ENCODE results near the gene TECTB. TPM values are rescaled to one million over a fixed set of nuclear protein-coding genes. Genes with fewer than 3 reads are reported as not detected.

The TECTB gene
- total RNA-seq, 1 donor from 2014 or later = not detected

- Mint-ChIP-seq H3K27me3 (ENCODE audit: low read depth) (peaks cover 17% of the 10 kb centered on the region), H3K27ac (no peak overlapping the region), H3K36me3 (no peaks in the 10 kb centered on the region), H3K4me1 (no peaks in the 10 kb centered on the region), H3K9me3 (no peaks in the 10 kb centered on the region), H3K4me3 (no peak overlapping the region)
- DNase-seq (ENCODE audit: low spot score in 2 of 2, unreplicated experiment in 2 of 2) = no peak
- TF ChIP-seq, protein P1, sequence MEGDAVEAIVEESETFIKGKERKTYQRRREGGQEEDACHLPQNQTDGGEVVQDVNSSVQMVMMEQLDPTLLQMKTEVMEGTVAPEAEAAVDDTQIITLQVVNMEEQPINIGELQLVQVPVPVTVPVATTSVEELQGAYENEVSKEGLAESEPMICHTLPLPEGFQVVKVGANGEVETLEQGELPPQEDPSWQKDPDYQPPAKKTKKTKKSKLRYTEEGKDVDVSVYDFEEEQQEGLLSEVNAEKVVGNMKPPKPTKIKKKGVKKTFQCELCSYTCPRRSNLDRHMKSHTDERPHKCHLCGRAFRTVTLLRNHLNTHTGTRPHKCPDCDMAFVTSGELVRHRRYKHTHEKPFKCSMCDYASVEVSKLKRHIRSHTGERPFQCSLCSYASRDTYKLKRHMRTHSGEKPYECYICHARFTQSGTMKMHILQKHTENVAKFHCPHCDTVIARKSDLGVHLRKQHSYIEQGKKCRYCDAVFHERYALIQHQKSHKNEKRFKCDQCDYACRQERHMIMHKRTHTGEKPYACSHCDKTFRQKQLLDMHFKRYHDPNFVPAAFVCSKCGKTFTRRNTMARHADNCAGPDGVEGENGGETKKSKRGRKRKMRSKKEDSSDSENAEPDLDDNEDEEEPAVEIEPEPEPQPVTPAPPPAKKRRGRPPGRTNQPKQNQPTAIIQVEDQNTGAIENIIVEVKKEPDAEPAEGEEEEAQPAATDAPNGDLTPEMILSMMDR (IDR thresholded peaks at IDR 0.05; ENCODE audit: unreplicated experiment) = no peak
Observed at GRCh38 chr10:112290054-112290373, 6.8 kb downstream of the TECTB start.

DNA sequence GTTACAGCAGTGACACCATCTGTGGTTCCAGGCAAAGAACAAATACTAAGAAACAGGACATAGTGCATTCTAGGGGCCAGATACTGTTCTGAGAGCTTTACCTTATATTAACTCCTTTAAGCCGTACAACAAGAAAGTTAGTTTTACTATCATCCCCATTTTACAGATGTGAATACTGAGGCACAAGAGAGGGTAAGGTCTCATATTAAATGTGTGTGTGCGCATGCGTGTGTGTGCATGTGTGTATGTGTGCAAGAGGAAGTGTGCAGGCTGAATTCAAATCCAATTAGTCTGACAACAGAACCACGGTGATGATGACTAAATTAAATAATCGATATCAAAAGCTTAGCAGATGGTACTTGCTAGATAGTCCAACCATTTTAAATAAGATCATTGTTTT lies 11.0 kb downstream of the TECTB start:
- no peak overlapping the region for H3K4me3 Mint-ChIP-seq
- peaks cover 3% of the 10 kb centered on the region for H3K4me1 Mint-ChIP-seq
- no peak for DNase-seq (ENCODE audit: low spot score in 2 of 2, unreplicated experiment in 2 of 2)
- H3K27me3 Mint-ChIP-seq (ENCODE audit: low read depth) = peaks cover 5% of the 10 kb centered on the region
- TF ChIP-seq, protein P1 (IDR thresholded peaks at IDR 0.05; ENCODE audit: unreplicated experiment) = no peak
- no peak overlapping the region for H3K27ac Mint-ChIP-seq
- no peaks in the 10 kb centered on the region for H3K36me3 Mint-ChIP-seq
- H3K9me3 Mint-ChIP-seq = no peaks in the 10 kb centered on the region

DNA sequence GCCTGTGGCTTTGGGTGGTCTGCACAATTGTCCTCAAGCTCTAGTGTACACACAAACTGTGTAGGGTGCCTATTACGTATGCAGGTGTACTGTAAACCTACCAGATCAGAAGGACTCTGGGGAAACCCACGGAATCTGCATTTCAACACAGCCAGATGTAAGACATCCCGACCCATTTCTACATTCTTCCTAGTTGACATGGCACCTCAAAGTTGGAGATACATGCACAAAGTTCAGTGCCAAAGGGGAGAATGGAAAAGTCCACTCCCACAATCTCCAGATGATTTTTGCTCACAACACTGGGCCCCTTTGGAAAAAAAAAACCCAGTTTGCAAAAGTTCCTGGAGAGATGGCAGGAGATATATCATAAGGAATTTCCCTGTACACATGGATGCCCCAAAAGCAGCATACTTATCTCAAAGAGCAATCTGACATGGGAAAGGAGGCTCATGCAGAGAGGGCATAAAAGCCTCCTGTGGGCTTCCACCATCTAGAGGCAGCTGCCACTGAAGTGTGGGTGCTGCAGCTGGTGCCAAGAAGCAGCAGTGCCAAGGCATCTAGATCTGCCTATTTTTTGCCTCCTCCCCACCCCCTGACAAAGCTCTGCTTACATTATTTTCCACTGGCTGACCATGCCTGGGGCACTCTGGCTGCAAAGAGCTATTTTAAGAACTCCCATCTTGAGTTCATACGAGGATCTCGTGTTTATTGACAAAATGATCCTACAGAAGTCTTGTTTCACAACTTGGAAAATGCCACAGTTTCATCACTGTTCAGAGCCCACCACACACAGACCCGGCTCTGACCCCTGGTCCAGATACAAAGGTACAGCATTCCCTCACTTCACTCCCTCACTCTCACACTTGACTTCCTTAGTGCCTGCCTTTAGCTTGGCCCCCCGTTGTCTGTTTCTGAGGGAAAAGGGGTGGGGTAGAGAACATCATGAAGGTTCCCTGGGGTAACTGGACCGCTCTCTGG lies 12.9 kb downstream of the TECTB start:
- Mint-ChIP-seq H3K4me1 (peaks cover 3% of the 10 kb centered on the region), H3K27me3 (ENCODE audit: low read depth) (peaks cover 5% of the 10 kb centered on the region), H3K9me3 (no peaks in the 10 kb centered on the region), H3K4me3 (no peak overlapping the region), H3K27ac (no peak overlapping the region), H3K36me3 (no peaks in the 10 kb centered on the region)
- TF ChIP-seq, protein P1 (IDR thresholded peaks at IDR 0.05; ENCODE audit: unreplicated experiment) = no peak
- DNase-seq (ENCODE audit: low spot score in 2 of 2, unreplicated experiment in 2 of 2) = no peak

DNA sequence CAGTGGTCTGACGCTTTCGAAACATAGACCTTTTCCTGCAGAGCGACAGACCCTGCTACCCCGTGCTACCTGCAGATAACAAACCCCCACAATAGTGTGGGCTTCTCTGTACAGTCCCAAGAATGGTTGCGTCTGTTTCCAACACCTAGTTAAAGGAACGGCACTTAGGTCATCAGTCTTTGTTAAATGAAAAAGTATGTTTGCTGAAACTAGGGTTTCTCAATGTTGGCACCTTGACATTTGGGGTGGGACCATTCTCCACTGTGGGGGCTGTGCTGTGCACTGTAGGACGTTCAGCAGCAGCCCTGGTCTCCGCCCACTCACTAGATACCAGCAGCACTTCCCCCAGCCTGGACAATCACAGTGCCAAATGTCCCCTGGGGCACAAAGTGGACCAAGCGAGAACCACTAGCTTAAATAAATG lies 13.7 kb downstream of the TECTB start:
- Mint-ChIP-seq H3K4me1 (peaks cover 3% of the 10 kb centered on the region), H3K27ac (no peak overlapping the region), H3K4me3 (no peak overlapping the region), H3K36me3 (no peaks in the 10 kb centered on the region), H3K27me3 (ENCODE audit: low read depth) (peaks cover 5% of the 10 kb centered on the region), H3K9me3 (no peaks in the 10 kb centered on the region)
- DNase-seq (ENCODE audit: low spot score in 2 of 2, unreplicated experiment in 2 of 2) = no peak
- TF ChIP-seq, protein P1 (IDR thresholded peaks at IDR 0.05; ENCODE audit: unreplicated experiment) = no peak

- Mint-ChIP-seq H3K4me1 (peaks cover 3% of the 10 kb centered on the region), H3K27me3 (ENCODE audit: low read depth) (peaks cover 9% of the 10 kb centered on the region), H3K27ac (no peak overlapping the region), H3K9me3 (no peaks in the 10 kb centered on the region), H3K4me3 (no peak overlapping the region), H3K36me3 (no peaks in the 10 kb centered on the region)
- DNase-seq (ENCODE audit: low spot score in 2 of 2, unreplicated experiment in 2 of 2) = no peak
- TF ChIP-seq, protein P1 (IDR thresholded peaks at IDR 0.05; ENCODE audit: unreplicated experiment) = no peak
Observed at GRCh38 chr10:112298581-112298980, 15.4 kb downstream of the TECTB start.

All from mesothelial cell of epicardium (in vitro differentiated cells).